AG04449 (cell line): Measurements from ENCODE around the gene TMEM186.
"Not testable (repeated sequence)": the region's sequence is repeated elsewhere in the genome, so short reads cannot be mapped to it uniquely, and the experiment has no call there.

Experiments used
- CTCF ChIA-PET: fragments of 350-600 bp; formaldehyde crosslinking; extraction: SDS; loops from one replicate; lab custom pipeline; 2021; ENCODE audit warnings: antibody characterized with exemption; lab: Yijun Ruan, JAX
- POLR2A ChIA-PET: fragments of 400-600, 350-600 bp; formaldehyde crosslinking; extraction: SDS; loops from one replicate; lab custom pipeline; 2020; ENCODE audit warnings: antibody characterized with exemption, inconsistent platforms; lab: Yijun Ruan, JAX
- DNase-seq: peaks from one replicate; pipeline ENCODE4 v3.0.0-alpha.2; 2010; ENCODE audit warnings: low read depth, low spot score
- H3K4me3 ChIP-seq: 2 replicates; pipeline ENCODE4 v1.5.1; 2011; ENCODE audit warnings: low read depth, mild to moderate bottlenecking, control low read depth, low read length
- TF ChIP-seq, protein P1 (sequence below): IDR thresholded peaks from one replicate; pipeline ENCODE4 v1.5.1; 2011; ENCODE audit warnings: mild to moderate bottlenecking, moderate library complexity, low read length, control low read depth, inconsistent platforms; ENCODE audit not compliant: insufficient read depth; ENCODE audit errors: missing control alignments

The TMEM186 gene, protein sequence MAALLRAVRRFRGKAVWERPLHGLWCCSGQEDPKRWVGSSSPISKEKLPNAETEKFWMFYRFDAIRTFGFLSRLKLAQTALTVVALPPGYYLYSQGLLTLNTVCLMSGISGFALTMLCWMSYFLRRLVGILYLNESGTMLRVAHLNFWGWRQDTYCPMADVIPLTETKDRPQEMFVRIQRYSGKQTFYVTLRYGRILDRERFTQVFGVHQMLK

DNA sequence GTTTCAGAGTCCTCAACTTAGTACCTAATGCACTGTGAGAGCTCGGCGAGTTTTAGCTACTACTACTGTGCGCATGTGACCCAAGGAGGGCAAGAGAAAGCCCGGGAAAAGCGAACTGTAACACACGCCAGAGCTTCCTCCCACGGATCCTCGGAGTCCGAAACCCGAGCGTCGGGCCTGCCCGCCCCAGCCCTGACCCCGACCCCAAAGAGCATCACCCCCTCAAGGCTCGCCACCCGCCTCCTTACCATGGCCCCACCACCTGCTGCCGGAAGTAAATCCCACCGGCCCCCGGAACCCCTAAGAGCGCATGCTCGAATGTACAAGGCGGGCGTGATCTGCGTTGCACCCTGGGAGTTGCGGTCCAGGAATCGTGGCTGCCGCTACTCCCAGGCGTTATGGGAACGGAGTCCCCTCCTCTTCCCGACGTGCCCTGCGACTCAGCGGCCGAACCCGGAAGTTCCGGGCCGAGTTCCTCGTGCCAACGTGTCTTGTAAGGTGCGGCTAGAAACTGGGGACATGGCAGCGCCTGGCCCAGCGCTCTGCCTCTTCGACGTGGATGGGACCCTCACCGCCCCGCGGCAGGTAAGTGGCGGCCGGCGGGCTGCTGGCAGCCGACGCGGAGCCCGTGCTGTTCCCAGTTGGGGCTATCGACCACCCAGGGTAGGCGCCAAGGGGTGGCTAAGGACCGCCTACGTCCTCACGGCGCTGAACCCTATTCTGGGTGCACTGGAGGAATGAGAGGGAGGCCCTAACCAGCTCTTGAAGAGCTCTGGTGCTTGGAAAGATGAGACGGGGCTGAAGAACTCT is at the start of gene TMEM186, which contains the start of gene PMM2:
TSS of gene TMEM186 (minus strand) at position 276 of the 810 bp plus-strand sequence. CDS start at position 251, 25 bp downstream.
TSS of gene PMM2 (plus strand) at position 476 of the 810 bp plus-strand sequence. CDS start at position 520, 44 bp downstream.
- CTCF ChIA-PET = interaction anchor here (0.8 to 15.9 kb wide), 7 partner anchors 9 to 230 kb away, joined by 3 to 342 read pairs (median 10); no protein-coding TSS in a partner anchor
- peak; percentile 73 for DNase-seq
- TF ChIP-seq, protein P1, sequence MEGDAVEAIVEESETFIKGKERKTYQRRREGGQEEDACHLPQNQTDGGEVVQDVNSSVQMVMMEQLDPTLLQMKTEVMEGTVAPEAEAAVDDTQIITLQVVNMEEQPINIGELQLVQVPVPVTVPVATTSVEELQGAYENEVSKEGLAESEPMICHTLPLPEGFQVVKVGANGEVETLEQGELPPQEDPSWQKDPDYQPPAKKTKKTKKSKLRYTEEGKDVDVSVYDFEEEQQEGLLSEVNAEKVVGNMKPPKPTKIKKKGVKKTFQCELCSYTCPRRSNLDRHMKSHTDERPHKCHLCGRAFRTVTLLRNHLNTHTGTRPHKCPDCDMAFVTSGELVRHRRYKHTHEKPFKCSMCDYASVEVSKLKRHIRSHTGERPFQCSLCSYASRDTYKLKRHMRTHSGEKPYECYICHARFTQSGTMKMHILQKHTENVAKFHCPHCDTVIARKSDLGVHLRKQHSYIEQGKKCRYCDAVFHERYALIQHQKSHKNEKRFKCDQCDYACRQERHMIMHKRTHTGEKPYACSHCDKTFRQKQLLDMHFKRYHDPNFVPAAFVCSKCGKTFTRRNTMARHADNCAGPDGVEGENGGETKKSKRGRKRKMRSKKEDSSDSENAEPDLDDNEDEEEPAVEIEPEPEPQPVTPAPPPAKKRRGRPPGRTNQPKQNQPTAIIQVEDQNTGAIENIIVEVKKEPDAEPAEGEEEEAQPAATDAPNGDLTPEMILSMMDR = no peak
- H3K4me3 ChIP-seq = peak within 1 kb of the TSS; percentile 98
- POLR2A ChIA-PET = interaction anchor here (0.6 to 0.7 kb wide), 2 partner anchors 9 to 120 kb away, joined by 3 read pairs; no protein-coding TSS in a partner anchor

DNA sequence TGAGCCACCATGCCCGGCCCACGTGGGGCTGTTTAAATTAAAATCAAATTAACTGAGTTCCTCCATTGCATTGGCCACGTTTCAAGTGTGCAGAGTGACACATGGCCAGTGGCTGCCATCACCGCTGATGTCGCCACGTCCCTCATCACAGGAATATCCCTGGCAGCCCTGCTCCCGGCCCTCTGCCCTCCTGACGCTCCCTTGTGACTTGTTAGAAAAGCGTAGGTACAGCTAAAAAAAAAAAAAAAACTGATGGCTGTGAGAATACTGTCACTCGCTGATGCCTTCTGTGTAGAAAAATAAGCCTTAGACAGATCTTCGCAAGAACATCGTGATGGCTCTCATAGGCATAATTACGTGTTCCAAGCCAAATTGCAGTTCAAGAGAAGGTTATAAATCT is 49.7 kb upstream of the TMEM186 start:
- ChIA-PET CTCF (no interaction called here), POLR2A (no interaction called here)
- no peak overlapping the region for H3K4me3 ChIP-seq
- TF ChIP-seq, protein P1 = no peak
- DNase-seq = no peak

DNA sequence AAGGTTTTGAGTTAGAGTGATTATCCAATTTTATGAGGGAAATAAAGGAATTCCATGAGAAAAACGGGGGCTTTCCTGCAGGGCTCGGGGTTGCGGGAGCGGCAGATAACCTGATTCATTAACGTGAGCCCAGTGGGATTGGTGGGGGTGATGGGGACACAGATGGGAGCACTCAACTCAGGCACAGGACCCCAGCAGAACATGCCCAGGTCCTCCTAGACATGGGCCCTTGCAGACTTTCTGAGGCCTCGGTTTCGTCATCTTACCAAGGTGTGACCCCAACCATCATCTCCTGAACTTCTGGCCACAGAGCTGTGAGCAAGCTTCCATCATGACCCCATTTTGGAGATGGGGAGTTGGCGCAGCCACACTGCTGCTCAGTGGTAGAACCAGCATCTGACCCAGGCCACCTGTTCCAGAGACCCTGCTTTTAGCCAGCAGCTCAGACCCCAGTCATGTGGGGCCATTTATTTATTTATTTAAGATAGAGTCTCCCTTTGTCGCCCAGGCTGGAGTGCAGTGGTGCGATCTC is 49.0 kb upstream of the TMEM186 start:
- no peak overlapping the region for H3K4me3 ChIP-seq
- TF ChIP-seq, protein P1 = no peak
- ChIA-PET CTCF (no interaction called here), POLR2A (no interaction called here)
- DNase-seq = no peak

DNA sequence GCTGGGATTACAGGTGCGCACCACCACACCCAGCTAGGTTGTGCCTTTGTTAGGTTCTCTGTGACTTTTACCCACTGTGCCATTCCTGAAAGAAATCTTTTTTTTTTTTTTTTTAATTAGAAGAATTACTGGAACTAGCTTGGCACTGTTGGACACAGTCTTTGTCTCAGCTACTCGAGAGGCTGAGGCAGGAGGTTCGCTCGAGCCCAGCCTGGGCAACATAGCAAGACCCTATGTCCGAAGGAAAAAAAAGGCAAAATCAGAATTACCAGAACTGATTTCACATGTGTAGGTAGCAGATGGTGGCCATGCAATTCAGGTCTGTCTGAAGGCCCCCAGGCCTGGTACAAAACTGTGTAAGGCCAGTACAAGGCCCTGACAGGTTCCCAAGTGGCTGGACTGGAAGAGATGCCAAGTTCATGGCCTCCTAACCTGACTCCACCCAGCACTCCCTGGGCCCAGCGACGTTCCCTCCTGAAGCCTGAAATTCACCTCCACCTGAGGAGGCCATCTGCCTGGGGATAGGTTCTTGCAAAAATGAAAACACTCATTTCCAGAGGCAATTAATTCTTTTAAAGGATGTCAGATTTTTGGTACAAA is 48.4 kb upstream of the TMEM186 start:
- ChIA-PET CTCF (no interaction called here), POLR2A (no interaction called here)
- no peak overlapping the region for H3K4me3 ChIP-seq
- TF ChIP-seq, protein P1 = no peak
- DNase-seq = no peak

DNA sequence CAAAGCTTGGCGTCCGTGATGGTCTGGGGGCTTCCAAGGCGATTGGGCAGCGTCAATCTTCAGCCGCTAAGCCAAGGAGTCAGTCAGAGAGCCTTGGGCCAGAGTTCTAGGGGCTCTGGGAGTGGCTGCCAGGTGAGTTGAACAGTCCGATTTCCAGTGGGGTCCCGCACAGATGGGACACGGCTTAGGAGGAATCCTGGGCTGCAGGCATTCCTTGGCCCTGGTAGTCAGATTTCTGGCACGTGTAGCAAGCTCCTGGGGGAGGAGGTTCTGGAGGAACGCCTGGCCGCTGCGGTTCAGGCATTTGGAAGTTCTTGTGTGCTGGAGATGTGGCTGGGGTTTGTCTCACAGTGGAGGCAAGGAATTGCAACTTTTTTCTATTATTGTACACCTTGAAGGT is 45.9 kb upstream of the TMEM186 start:
- POLR2A ChIA-PET = not testable (repeated sequence)

DNA sequence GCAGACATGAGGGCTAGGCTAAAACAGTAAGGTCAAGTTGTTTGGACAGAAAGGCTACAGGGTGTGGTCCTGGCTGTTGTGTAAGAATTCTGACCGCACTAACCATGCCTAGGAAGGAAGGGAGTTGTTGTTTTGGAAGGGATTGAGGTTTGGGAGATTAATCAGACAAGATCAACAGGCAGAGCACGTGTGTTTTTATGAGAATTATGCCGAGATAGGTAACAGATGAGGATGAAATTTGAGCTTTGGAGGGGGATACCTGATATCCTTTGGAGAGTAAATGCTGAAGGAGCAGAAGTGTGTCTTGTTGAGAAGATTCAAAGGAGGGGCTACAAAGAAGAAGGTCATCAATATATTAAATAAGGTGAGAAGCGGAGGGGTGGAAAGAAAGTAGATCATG is 44.6 kb upstream of the TMEM186 start:
- H3K4me3 ChIP-seq, DNase-seq, CTCF ChIA-PET, POLR2A ChIA-PET: not testable (repeated sequence)

More for the DNA sequence above, 45.9 kb upstream of the TMEM186 start:
- H3K4me3 ChIP-seq, DNase-seq, CTCF ChIA-PET: not testable (repeated sequence)

DNA sequence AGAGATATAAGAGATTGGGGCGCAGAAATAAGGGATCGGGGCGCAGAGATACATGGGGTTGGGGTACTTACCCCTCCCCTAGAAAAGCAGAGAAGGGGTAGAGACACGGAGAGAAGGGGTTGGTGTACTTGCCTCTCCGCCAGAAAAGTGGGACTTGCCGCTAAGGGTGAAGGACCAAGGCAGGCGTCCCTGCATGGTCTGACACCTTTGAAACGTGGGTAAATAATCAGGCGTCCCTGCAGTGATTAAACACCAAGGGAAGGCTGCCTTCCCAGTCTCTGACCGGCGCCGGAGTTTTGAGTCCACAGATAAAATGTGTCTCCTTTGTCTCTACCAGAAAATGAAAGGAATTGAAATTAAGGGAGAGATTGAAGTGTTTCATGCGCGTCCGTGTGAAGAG is 40.2 kb upstream of the TMEM186 start:
- H3K4me3 ChIP-seq, POLR2A ChIA-PET, DNase-seq, CTCF ChIA-PET: not testable (repeated sequence)

DNA sequence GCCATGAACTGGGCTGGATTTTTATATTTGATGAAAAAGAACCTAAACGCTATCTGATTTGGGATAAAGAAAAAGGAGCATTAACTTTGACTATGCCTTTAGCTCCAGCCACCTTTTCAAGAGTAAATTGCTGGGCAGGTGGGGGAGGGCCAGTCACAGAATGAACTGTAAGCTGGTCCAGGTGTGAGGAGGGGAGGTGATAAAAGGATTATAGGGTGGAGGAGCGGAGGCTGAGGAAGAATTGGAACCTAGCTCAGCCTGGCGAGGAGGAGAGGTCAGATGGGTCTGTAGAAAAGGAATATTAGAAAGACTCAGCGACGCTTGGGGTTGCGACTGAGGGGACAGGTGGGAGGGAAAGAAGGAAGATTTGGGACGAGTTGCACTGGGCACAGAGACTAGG is 39.4 kb upstream of the TMEM186 start:
- CTCF ChIA-PET, DNase-seq, POLR2A ChIA-PET, H3K4me3 ChIP-seq: not testable (repeated sequence)
